CD4-positive, CD25-positive, alpha-beta regulatory T cell (primary cell): ENCODE measurements around the gene CYB5A. TPM values are rescaled to one million over a fixed set of nuclear protein-coding genes. Genes with fewer than 3 reads are reported as not detected.

Source experiments
- ATAC-seq, 2 donors: fragments of 150-1000 bp; cut with Tn5 transposase; one replicate each; pipeline ENCODE4 v1.10.0; 2021; ENCODE audit warnings: low read depth in 2 of 2, moderate number of reproducible peaks in 2 of 2, moderate library complexity in 1 of 2
- DNase-seq, 3 donors: peaks; one replicate each; pipeline versions ENCODE4 v3.0.0 to v3.0.0-alpha.2; 2012 to 2022; ENCODE audit warnings: mixed read lengths in 1 of 3
- H3K27ac ChIP-seq: one replicate; pipeline ENCODE4 v1.7.0; 2013; ENCODE audit warnings: mild to moderate bottlenecking, low read length; ENCODE audit not compliant: insufficient read depth, poor library complexity, severe bottlenecking
- H3K27me3 ChIP-seq: one replicate; pipeline ENCODE4 v1.7.0; 2013; ENCODE audit warnings: low read length; ENCODE audit not compliant: control insufficient read depth, insufficient read depth
- H3K36me3 ChIP-seq: one replicate; pipeline ENCODE4 v1.7.0; 2013; ENCODE audit warnings: mild to moderate bottlenecking, low read length, moderate library complexity; ENCODE audit not compliant: control insufficient read depth, insufficient read depth
- H3K4me1 ChIP-seq: 2 replicates; pipeline ENCODE4 v1.7.0; 2013; ENCODE audit warnings: mild to moderate bottlenecking, low read length; ENCODE audit not compliant: insufficient read depth, control insufficient read depth, poor library complexity, severe bottlenecking
- H3K4me3 ChIP-seq: one replicate; pipeline ENCODE4 v1.7.0; 2013; ENCODE audit warnings: low read depth, mild to moderate bottlenecking, low read length, moderate library complexity
- H3K9me3 ChIP-seq, 2 experiments: 1 replicate in 1 of 2; 2 replicates in 1 of 2; pipeline ENCODE4 v1.7.0; 2013; ENCODE audit warnings: low read length in 2 of 2, mild to moderate bottlenecking in 1 of 2, moderate library complexity in 1 of 2; ENCODE audit not compliant: control insufficient read depth in 2 of 2
- H3K27ac Mint-ChIP-seq, 3 donors: one replicate each; pipeline ENCODE4 v1.8.0; 2020 to 2022; ENCODE audit warnings: mild to moderate bottlenecking in 3 of 3, mixed read lengths in 3 of 3, moderate library complexity in 2 of 3
- H3K27me3 Mint-ChIP-seq: one replicate; pipeline ENCODE4 v1.8.0; 2022; ENCODE audit warnings: mild to moderate bottlenecking, mixed read lengths
- H3K36me3 Mint-ChIP-seq: one replicate; pipeline ENCODE4 v1.8.0; 2020; ENCODE audit warnings: mixed read lengths
- H3K4me1 Mint-ChIP-seq, 4 donors: one replicate each; pipeline ENCODE4 v1.8.0; 2020 to 2022; ENCODE audit warnings: mixed read lengths in 4 of 4, mild to moderate bottlenecking in 1 of 4
- H3K4me3 Mint-ChIP-seq, 4 donors: one replicate each; pipeline ENCODE4 v1.8.0; 2020 to 2022; ENCODE audit warnings: mild to moderate bottlenecking in 4 of 4, mixed read lengths in 4 of 4, moderate library complexity in 3 of 4
- H3K9me3 Mint-ChIP-seq, 7 donors: one replicate each; pipeline ENCODE4 v1.8.0; 2020 to 2022; ENCODE audit warnings: mixed read lengths in 7 of 7, mild to moderate bottlenecking in 3 of 7, moderate library complexity in 2 of 7
- polyA plus RNA-seq, 4 donors: library from polyadenylated mRNA; unstranded; fragments of 300-500 nt; fragmentation: Illumina TruSeq; gene quantifications; one replicate each; pipeline ENCODE4 v1.2.3, GENCODE V29; 2021
- total RNA-seq: library from RNA; stranded (reverse); gene quantifications from one replicate; pipeline ENCODE4 v1.2.3, GENCODE V29; 2022

CYB5A gene
- total and polyA plus RNA-seq, 5 donors from 2014 or later = 11.1 to 54.3 (median 49.8) TPM

- no peak for DNase-seq
- no peaks in the 10 kb centered on the region for H3K9me3 Mint-ChIP-seq
- H3K4me1 ChIP-seq = no peaks in the 10 kb centered on the region
Measured at GRCh38 chr18:74261053-74261713, 30.6 kb downstream of the CYB5A start.

DNA sequence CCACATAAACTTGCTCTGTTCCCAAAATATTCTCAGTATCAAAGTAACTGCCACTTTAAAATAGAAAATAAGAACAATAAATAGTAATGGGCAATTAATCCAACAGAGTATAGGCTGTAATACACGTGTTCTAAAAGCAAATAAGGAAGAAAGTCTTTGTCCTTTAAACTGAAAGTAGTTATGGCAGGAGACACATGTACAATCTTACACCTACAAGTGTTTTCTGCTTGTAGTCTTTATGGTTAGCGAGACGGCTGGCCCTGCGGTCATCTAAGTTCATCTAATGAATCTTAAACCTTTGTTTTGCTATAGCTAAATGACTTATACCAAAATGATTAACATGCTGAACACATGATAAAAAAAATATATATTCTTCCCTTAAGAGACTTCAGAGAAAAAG is 32.4 kb downstream of the CYB5A start:
- no peaks in the 10 kb centered on the region for H3K27me3 ChIP-seq
- ATAC-seq (no peak), DNase-seq (no peak)
- H3K9me3 Mint-ChIP-seq = no peaks in the 10 kb centered on the region
- H3K27me3 Mint-ChIP-seq = no peaks in the 10 kb centered on the region
- no peak overlapping the region for H3K4me3 ChIP-seq
- H3K36me3 ChIP-seq = peaks cover 11% of the 10 kb centered on the region
- H3K4me3 Mint-ChIP-seq = no peak overlapping the region
- H3K4me1 Mint-ChIP-seq = peaks cover 0 to 2% (median 0%) of the 10 kb centered on the region in 4 donors
- H3K27ac Mint-ChIP-seq = peak overlapping the region in 1 of 3 donors; percentile 15
- H3K27ac ChIP-seq = no peak overlapping the region
- H3K9me3 ChIP-seq = no peaks in the 10 kb centered on the region
- H3K4me1 ChIP-seq = no peaks in the 10 kb centered on the region
- H3K36me3 Mint-ChIP-seq = peaks cover 30% of the 10 kb centered on the region

More at GRCh38 chr18:74261053-74261713, 30.6 kb downstream of the CYB5A start:
- H3K9me3 ChIP-seq = no peaks in the 10 kb centered on the region
- peaks cover 11% of the 10 kb centered on the region for H3K36me3 ChIP-seq
- no peak for ATAC-seq
- no peak overlapping the region for H3K4me3 ChIP-seq
- Mint-ChIP-seq H3K4me1 (peaks cover 0 to 3% (median 0%) of the 10 kb centered on the region in 4 donors), H3K27ac (no peak overlapping the region), H3K36me3 (peaks cover 25% of the 10 kb centered on the region), H3K27me3 (no peaks in the 10 kb centered on the region), H3K4me3 (no peak overlapping the region)
- H3K27me3 ChIP-seq = no peaks in the 10 kb centered on the region
- H3K27ac ChIP-seq = no peak overlapping the region

- Histone ChIP-seq H3K27ac (no peak overlapping the region), H3K27me3 (no peaks in the 10 kb centered on the region), H3K4me3 (no peak overlapping the region), H3K36me3 (peaks cover 5% of the 10 kb centered on the region), H3K4me1 (no peaks in the 10 kb centered on the region), H3K9me3 (no peaks in the 10 kb centered on the region)
- no peaks in the 10 kb centered on the region for H3K4me1 Mint-ChIP-seq
- ATAC-seq (no peak), DNase-seq (no peak)
- no peak overlapping the region for H3K4me3 Mint-ChIP-seq
- no peak overlapping the region for H3K27ac Mint-ChIP-seq
- H3K9me3 Mint-ChIP-seq = no peaks in the 10 kb centered on the region
- H3K27me3 Mint-ChIP-seq = no peaks in the 10 kb centered on the region
- H3K36me3 Mint-ChIP-seq = peaks cover 32% of the 10 kb centered on the region
Measured at GRCh38 chr18:74257083-74257482, 34.7 kb downstream of the CYB5A start.

DNA sequence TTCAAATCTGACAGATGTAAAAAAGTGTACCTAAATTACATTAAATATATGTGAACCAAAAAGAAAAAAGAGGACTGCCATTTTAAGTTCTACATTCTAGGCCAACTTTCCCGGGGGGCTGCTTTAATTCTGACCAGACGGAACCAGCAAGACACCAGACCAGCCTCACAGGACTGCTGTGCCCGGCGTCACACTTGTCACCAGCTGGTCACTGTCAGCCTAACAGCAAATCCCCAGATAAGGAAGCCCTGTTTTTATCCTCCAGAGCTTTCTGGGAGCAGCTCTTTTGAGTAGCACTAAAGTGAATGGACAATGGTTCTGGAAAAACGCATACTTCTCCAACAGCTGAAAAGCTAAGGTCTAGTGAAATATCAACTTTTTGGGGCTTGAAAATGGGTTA is 35.6 kb downstream of the CYB5A start:
- Mint-ChIP-seq H3K27ac (no peak overlapping the region), H3K36me3 (peaks cover 28% of the 10 kb centered on the region), H3K4me3 (no peak overlapping the region), H3K9me3 (no peaks in the 10 kb centered on the region), H3K4me1 (no peaks in the 10 kb centered on the region), H3K27me3 (no peaks in the 10 kb centered on the region)
- DNase-seq (no peak), ATAC-seq (no peak)
- H3K27me3 ChIP-seq = no peaks in the 10 kb centered on the region
- no peak overlapping the region for H3K27ac ChIP-seq
- no peaks in the 10 kb centered on the region for H3K4me1 ChIP-seq
- H3K9me3 ChIP-seq = no peaks in the 10 kb centered on the region
- no peak overlapping the region for H3K4me3 ChIP-seq
- H3K36me3 ChIP-seq = peaks cover 3% of the 10 kb centered on the region

DNA sequence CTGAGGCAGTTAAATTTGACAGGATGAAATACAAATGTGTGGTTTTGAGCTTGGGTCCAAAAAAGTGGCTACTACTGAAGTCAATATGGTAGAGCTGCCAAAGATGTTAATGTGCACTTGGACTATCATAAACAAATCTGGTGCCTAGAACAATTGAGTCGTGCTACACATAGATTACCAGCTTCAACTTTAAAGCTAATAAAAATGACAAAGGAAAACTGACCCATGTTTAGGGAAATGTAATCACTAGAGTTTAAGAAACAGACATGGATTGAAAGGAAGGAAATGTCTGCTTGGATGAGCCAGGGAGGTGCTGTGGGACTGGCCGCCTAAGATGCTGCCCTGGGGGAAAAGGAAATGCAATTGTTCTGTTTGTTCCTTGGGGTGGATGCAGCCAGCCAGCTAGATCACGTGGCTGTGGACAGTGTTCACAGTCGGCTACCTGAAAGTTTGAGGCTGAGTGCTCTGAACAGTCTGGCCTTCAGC is 36.6 kb downstream of the CYB5A start:
- Mint-ChIP-seq H3K27me3 (no peaks in the 10 kb centered on the region), H3K9me3 (no peaks in the 10 kb centered on the region), H3K27ac (no peak overlapping the region), H3K4me1 (peaks cover 0 to under 1% (median 0%) of the 10 kb centered on the region in 4 donors), H3K4me3 (no peak overlapping the region), H3K36me3 (peaks cover 25% of the 10 kb centered on the region)
- Histone ChIP-seq H3K4me1 (no peaks in the 10 kb centered on the region), H3K9me3 (no peaks in the 10 kb centered on the region), H3K36me3 (peaks cover 1% of the 10 kb centered on the region), H3K27ac (no peak overlapping the region), H3K27me3 (no peaks in the 10 kb centered on the region), H3K4me3 (no peak overlapping the region)
- DNase-seq (no peak), ATAC-seq (no peak)

GRCh38 chr18:74252039-74252395 is 39.7 kb downstream of the CYB5A start:
- ATAC-seq (no peak), DNase-seq (no peak)
- Histone ChIP-seq H3K27ac (no peak overlapping the region), H3K9me3 (no peaks in the 10 kb centered on the region), H3K36me3 (no peaks in the 10 kb centered on the region), H3K4me3 (no peak overlapping the region), H3K4me1 (no peaks in the 10 kb centered on the region), H3K27me3 (no peaks in the 10 kb centered on the region)
- Mint-ChIP-seq H3K4me3 (no peak overlapping the region), H3K9me3 (no peaks in the 10 kb centered on the region), H3K4me1 (peaks cover 0 to 8% (median 6%) of the 10 kb centered on the region in 4 donors), H3K36me3 (peaks cover 25% of the 10 kb centered on the region), H3K27ac (peak overlapping the region in 1 of 3 donors; percentile 37), H3K27me3 (no peaks in the 10 kb centered on the region)

GRCh38 chr18:74251297-74252038 is 40.3 kb downstream of the CYB5A start:
- Histone ChIP-seq H3K27ac (no peak overlapping the region), H3K4me1 (no peaks in the 10 kb centered on the region), H3K4me3 (no peak overlapping the region), H3K9me3 (no peaks in the 10 kb centered on the region), H3K36me3 (no peaks in the 10 kb centered on the region), H3K27me3 (no peaks in the 10 kb centered on the region)
- H3K36me3 Mint-ChIP-seq = peaks cover 25% of the 10 kb centered on the region
- H3K4me1 Mint-ChIP-seq = peaks cover 0 to 8% (median 6%) of the 10 kb centered on the region in 4 donors
- H3K27ac Mint-ChIP-seq = peak overlapping the region in 1 of 3 donors; percentile 69
- no peaks in the 10 kb centered on the region for H3K9me3 Mint-ChIP-seq
- no peaks in the 10 kb centered on the region for H3K27me3 Mint-ChIP-seq
- DNase-seq (no peak), ATAC-seq (no peak)
- H3K4me3 Mint-ChIP-seq = no peak overlapping the region
